ENCODE results near the gene LMNA. TPM values are rescaled to one million over a fixed set of nuclear protein-coding genes. Genes with fewer than 3 reads are reported as not detected.

Gene LMNA
- total and polyA plus RNA-seq, 2 of the 4 experiments (the other 2 are of a cell fraction) = 563 to 755 TPM

- TF ChIP-seq USF2 (IDR thresholded peaks at IDR 0.05; ENCODE audit: low read depth, low read length) = peak; percentile 35; the same call in 1 of the 2 replicates
- TF ChIP-seq RAD21 (IDR thresholded peaks at IDR 0.05; ENCODE audit: low read length) = peak; percentile 90
- no peak for TF ChIP-seq RCOR1 (IDR thresholded peaks at IDR 0.05; ENCODE audit: insufficient replicate concordance, low read length)
Observed at GRCh38 chr1:156129687-156130577, 15.4 kb downstream of the LMNA start (continued).
